GM11168 (cell line): ENCODE results near the gene PRDM4.

Source experiments
- in situ Hi-C: fragments of 300-500 bp; cut with MboI; formaldehyde crosslinking; loops from one replicate; pipeline ENCODE4 v1.12.0; 2022; ENCODE audit warnings: low sequenced_read_pairs; ENCODE audit not compliant: unreplicated experiment

Gene PRDM4

GRCh38 chr12:107760809-107761501 is at the start of gene PRDM4:
Gene PRDM4, minus strand, starts transcription at chr12:107761137. Its CDS starts 622 bp downstream, at chr12:107760515.
- in situ Hi-C loops, result no loop called here

GRCh38 chr12:107807471-107808150 is 46.7 kb upstream of the PRDM4 start:
- in situ Hi-C loops, result no loop called here

- in situ Hi-C loops, result no loop called here
These were observed 44.7 kb upstream of the PRDM4 start for GRCh38 chr12:107805488-107806180.

GRCh38 chr12:107803092-107803491 is 42.2 kb upstream of the PRDM4 start:
- in situ Hi-C loops, result no loop called here

GRCh38 chr12:107801150-107801549 is 40.2 kb upstream of the PRDM4 start:
- in situ Hi-C loops, result no loop called here

GRCh38 chr12:107798580-107798979 is 37.6 kb upstream of the PRDM4 start:
- in situ Hi-C loops, result no loop called here

- in situ Hi-C loops, result no loop called here
These were observed 33.5 kb upstream of the PRDM4 start for GRCh38 chr12:107794451-107794850.

GRCh38 chr12:107791465-107792089 is 30.6 kb upstream of the PRDM4 start:
- in situ Hi-C loops, result no loop called here

- in situ Hi-C loops, result no loop called here
These were observed 27.9 kb upstream of the PRDM4 start for GRCh38 chr12:107788690-107789458.

GRCh38 chr12:107788281-107788680 is 27.3 kb upstream of the PRDM4 start:
- in situ Hi-C loops, result no loop called here

- in situ Hi-C loops, result no loop called here
These were observed 22.8 kb upstream of the PRDM4 start for GRCh38 chr12:107783406-107784376.

GRCh38 chr12:107782067-107782466 is 21.1 kb upstream of the PRDM4 start:
- in situ Hi-C loops, result no loop called here

GRCh38 chr12:107780298-107780697 is 19.4 kb upstream of the PRDM4 start:
- in situ Hi-C loops, result no loop called here

- in situ Hi-C loops, result no loop called here
These were observed 18.3 kb upstream of the PRDM4 start for GRCh38 chr12:107779077-107779831.

GRCh38 chr12:107778383-107779025 is 17.6 kb upstream of the PRDM4 start:
- in situ Hi-C loops, result no loop called here

GRCh38 chr12:107776171-107776570 is 15.2 kb upstream of the PRDM4 start:
- in situ Hi-C loops, result no loop called here

- in situ Hi-C loops, result no loop called here
These were observed 14.3 kb upstream of the PRDM4 start for GRCh38 chr12:107775093-107775721.
